ENCODE measurements around the gene TCF12.
"Not testable (repeated sequence)": the region's sequence is repeated elsewhere in the genome, so short reads cannot be mapped to it uniquely, and the experiment has no call there.

The TCF12 gene

GRCh38 chr15:56978898-56979662, 60.6 kb downstream of the TCF12 start:
- no peak for DNase-seq (ENCODE audit: low spot score)

DNA sequence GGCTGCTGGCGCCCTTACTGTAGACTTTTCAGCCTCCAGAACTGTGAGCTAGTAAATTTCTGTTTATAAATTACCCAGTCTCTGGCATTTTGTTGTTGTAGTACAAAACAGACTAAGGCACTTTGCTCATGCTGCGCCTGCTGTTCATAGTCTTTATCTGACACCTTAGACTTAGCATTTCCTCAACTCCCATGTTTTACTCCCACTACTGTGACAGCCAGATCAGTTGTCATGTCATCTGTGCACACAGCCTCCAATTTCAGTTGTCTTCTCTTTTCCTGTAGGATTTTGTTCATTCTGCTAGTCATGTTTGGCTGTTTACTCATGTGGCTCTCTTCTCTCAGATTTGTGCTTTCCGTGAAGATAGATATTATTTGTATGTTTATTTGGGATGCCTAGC, 62.0 kb downstream of the TCF12 start:
- DNase-seq (ENCODE audit: low spot score) = no peak

GRCh38 chr15:56981160-56981559, 62.7 kb downstream of the TCF12 start:
- DNase-seq (ENCODE audit: low spot score) = no peak

DNA sequence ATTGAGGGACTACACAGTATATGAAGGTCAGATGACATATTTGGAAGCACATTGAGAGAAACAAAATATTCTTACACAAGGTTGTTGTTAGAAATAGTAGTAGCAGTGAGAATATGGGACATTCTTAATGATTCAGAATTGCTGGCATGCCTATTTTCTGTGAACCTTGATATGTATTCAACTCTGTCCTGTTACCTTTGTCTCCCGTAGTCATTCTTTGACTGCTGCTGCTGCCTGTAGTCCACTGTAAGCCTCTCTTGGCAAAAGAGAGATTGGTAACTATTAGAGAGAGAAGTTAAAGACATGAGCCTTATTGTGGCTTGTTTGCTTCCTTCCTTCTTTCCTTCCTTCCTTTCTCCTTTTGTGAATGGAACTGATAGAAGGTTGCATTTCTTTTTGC, 64.5 kb downstream of the TCF12 start:
- DNase-seq (ENCODE audit: low spot score) = no peak

DNA sequence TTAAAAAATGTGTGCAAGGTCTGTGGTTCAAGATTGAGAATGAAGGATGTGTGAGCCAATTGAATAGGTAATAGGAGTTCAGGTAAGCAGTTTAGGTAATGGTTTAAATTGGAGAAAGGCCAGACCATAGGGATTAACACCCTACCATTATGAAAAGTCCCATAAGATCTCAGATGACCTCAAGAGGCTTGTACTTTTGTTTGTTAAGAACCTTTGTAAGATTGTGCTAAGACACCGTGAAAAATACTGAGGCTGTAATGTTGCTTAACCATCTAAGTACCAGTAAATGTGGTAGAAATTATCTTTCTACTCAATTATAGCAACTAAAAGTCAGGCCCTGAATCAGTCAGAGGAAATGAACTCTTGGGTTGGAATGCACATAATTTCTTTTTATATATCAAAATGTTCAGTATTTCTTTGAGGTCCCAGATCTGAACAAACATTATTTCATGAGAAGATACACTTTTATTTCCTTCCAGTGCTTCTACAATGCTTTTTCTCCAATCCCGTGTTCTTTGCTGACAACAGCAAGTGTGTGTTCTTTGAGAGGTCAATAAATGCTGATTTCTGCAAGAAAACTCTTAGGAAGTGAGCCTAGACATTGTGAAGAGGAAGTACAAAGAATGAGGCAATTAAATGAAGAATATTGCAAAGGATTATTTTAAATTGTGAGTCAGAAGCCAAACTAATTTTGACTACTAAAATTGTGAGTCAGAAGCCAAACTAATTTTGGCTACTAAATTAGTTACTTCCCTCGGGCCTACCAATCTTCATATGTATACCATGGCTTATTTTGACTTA, 66.4 kb downstream of the TCF12 start:
- DNase-seq (ENCODE audit: low spot score) = no peak

- no peak for DNase-seq (ENCODE audit: low spot score)
These were observed 67.4 kb downstream of the TCF12 start for GRCh38 chr15:56985856-56986255.

DNA sequence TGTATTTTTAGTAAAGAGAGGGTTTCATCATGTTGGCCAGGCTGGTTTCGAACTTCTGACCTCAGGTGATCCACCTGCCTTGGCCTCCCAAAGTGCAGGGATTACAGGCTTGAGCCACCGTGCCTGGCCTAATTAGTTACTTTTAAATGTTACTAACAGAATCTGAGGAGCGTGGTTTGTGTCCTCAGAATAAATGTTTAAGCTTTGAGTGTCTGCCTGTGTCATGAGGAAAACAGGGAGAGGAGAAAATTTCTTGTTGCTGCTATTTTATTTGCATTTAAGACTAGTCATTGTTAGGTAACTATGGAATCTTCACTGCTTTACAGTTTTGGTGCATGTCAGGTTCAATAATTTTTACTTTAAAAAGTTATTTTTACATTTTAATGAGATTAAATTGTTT, 68.8 kb downstream of the TCF12 start:
- DNase-seq (ENCODE audit: low spot score) = no peak

GRCh38 chr15:56988219-56988618, 69.8 kb downstream of the TCF12 start:
- DNase-seq (ENCODE audit: low spot score) = no peak

- DNase-seq (ENCODE audit: low spot score) = no peak
These were observed 71.0 kb downstream of the TCF12 start for GRCh38 chr15:56989411-56989924.

GRCh38 chr15:56991017-56991416, 72.6 kb downstream of the TCF12 start:
- no peak for DNase-seq (ENCODE audit: low spot score)

DNA sequence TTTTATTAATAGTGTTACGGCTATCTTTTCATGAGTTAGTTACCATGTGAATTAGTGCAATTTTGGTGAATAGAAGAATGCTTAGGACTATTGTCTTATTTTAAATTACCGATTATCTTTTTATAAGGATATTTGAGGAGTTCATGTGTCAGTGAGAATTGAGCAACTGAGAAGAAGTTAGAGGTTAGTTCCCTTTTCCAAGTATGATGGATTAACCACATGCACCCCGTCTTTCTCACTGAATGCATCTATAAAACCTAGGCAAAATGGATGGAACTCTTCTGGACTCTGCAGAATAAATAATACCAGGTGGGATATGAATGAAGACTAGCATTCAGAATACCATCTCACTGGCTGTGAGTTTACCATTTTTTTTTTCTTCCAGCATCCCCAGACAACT, 74.3 kb downstream of the TCF12 start:
- no peak for DNase-seq (ENCODE audit: low spot score)

DNA sequence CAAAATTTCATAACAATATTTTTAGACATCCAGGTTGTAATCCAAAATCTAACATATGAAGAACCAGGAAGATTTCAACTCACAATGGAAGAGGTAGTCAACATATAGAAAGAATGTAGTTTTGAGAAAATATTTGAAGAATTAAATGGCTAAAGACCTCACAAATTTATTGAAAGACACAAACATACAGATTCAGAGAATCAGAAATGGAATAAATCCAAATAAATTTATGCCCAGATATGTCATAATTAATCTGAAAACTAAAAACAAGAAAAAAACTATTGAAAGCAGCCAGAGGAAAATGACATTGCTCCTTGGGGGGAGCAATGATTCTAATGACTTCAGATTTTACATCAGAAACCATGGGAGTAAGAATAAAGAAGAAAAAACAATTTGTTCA, 75.8 kb downstream of the TCF12 start:
- no peak for DNase-seq (ENCODE audit: low spot score)

- no peak for DNase-seq (ENCODE audit: low spot score)
These were observed 77.6 kb downstream of the TCF12 start for GRCh38 chr15:56996093-56996492.

- DNase-seq (ENCODE audit: low spot score) = no peak
These were observed 78.5 kb downstream of the TCF12 start for GRCh38 chr15:56996746-56997470.

GRCh38 chr15:57003418-57003817, 85.0 kb downstream of the TCF12 start:
- DNase-seq (ENCODE audit: low spot score) = no peak

DNA sequence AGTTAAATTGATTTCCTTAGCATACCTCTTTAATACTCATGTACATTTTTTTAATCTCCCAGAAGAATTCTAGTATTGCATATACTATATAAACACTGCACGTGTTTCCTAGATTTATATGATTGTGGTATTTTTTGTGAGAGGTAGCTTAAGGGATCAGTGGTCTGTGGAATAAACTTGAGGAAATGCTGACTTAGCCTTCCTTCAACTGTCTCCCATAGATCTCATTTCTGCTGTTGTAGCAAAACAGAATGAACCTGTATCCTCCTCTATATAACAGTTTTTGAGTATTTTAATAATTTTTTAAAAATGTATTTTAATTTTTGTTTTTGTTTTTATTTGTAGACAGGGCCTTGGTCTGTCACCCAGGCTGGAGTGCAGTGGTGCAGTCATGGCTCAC, 86.8 kb downstream of the TCF12 start:
- no peak for DNase-seq (ENCODE audit: low spot score)

GRCh38 chr15:57007797-57008196, 89.4 kb downstream of the TCF12 start:
- DNase-seq (ENCODE audit: low spot score) = not testable (repeated sequence)

GRCh38 chr15:57010724-57011123, 92.3 kb downstream of the TCF12 start:
- DNase-seq (ENCODE audit: low spot score) = no peak

DNA sequence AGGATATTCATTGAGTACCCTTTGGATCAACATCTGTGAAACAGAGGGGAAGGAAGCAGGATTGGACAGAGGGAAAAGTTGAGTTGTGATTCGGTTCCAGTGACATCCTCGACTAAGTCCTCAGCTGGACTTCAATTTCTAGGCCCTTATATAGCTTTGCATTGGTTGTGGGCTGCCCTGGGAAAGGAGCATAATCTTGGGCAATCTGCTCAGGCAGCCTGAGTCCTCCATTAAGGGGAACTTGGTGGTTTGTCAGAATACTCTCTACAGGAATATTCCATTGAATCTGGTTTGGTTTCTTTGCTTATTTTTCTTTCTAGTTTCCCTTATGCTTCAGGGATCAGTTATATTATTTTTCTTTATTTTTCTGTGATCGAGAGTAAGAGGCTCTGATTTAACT, 94.1 kb downstream of the TCF12 start:
- no peak for DNase-seq (ENCODE audit: low spot score)

GRCh38 chr15:57014896-57015295, 96.5 kb downstream of the TCF12 start:
- DNase-seq (ENCODE audit: low spot score) = not testable (repeated sequence)

DNA sequence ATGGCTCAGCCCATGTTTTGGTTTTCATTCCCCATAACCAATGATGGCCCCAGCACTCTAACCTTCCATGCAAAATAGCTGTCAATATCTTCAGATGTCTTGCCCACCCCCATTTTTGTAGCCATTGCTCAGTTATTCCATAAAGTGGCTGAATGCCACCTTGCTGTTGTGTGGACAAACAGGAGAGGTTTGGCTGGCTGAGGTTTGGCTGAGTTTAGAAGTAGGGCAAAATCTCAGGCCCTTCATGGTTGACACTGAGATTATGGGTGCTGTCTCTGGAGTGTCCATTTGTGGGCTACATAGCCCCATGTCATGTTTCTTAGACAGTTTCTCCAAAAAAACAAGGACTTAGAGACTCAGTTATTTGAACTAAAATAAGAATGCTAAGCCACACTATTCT, 96.9 kb downstream of the TCF12 start:
- no peak for DNase-seq (ENCODE audit: low spot score)

- no peak for DNase-seq (ENCODE audit: low spot score)
These were observed 97.5 kb downstream of the TCF12 start for GRCh38 chr15:57015897-57016296.

DNA sequence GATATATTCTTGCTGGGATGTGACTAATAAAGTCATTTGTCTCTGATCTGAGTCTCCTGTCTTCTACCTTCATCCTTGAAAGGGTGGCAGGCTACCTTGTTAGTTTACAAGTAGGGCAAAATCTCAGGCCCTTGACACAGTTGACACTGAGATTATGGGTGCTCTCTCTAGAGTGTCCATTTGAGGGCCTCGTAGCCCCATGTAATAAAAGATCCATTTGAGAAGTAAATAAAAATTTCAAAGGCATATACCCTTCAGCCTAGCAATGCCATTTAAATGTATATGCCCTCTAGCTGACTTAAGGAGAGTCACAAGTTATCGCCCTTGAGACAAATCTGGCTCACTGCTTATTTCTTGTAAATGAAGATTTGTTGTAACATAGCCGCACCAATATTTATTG, 98.6 kb downstream of the TCF12 start:
- DNase-seq (ENCODE audit: low spot score) = peak; percentile 1
